NCI-H1105 (cell line): ENCODE data around the gene WASF3.
"Not testable (repeated sequence)": the region's sequence is repeated elsewhere in the genome, so short reads cannot be mapped to it uniquely, and the experiment has no call there.

Experiments used
- DNase-seq: peaks from one replicate; lab custom pipeline; 2025; lab: John Stamatoyannopoulos, UW

The WASF3 gene

GRCh38 chr13:26635634-26636033 is 78.2 kb downstream of the WASF3 start:
- DNase-seq, result not testable (repeated sequence)

- DNase-seq, result not testable (repeated sequence)
These were observed 78.6 kb downstream of the WASF3 start for GRCh38 chr13:26636073-26636472.

- no peak for DNase-seq
These were observed 89.1 kb downstream of the WASF3 start for GRCh38 chr13:26646603-26647002.

GRCh38 chr13:26651234-26651633 is 93.8 kb downstream of the WASF3 start:
- no peak for DNase-seq

- no peak for DNase-seq
These were observed 95.8 kb downstream of the WASF3 start for GRCh38 chr13:26653310-26653709.

- DNase-seq, result no peak
These were observed 96.4 kb downstream of the WASF3 start for GRCh38 chr13:26653842-26654241.

- DNase-seq, result no peak
These were observed 99.4 kb downstream of the WASF3 start for GRCh38 chr13:26656919-26657318.

- no peak for DNase-seq
These were observed 101.2 kb downstream of the WASF3 start for GRCh38 chr13:26658448-26659385.

- DNase-seq, result no peak
These were observed 102.7 kb downstream of the WASF3 start for GRCh38 chr13:26660185-26660584.

- DNase-seq, result no peak
These were observed 103.3 kb downstream of the WASF3 start for GRCh38 chr13:26660766-26661165.

- peak; percentile 48 for DNase-seq
These were observed 106.3 kb downstream of the WASF3 start for GRCh38 chr13:26663791-26664190.

- DNase-seq, result no peak
These were observed 106.8 kb downstream of the WASF3 start for GRCh38 chr13:26664286-26664685.

GRCh38 chr13:26664876-26665275 is 107.4 kb downstream of the WASF3 start:
- no peak for DNase-seq

- DNase-seq, result no peak
These were observed 111.1 kb downstream of the WASF3 start for GRCh38 chr13:26668357-26669146.

GRCh38 chr13:26673890-26674289 is 116.4 kb downstream of the WASF3 start:
- no peak for DNase-seq

GRCh38 chr13:26677156-26677555 is 119.7 kb downstream of the WASF3 start:
- DNase-seq, result no peak

GRCh38 chr13:26678330-26678729 is 120.8 kb downstream of the WASF3 start:
- no peak for DNase-seq

- no peak for DNase-seq
These were observed 121.3 kb downstream of the WASF3 start for GRCh38 chr13:26678796-26679195.

GRCh38 chr13:26679411-26680122 is 122.1 kb downstream of the WASF3 start:
- DNase-seq, result no peak

- DNase-seq, result no peak
These were observed 122.6 kb downstream of the WASF3 start for GRCh38 chr13:26680123-26680450.

GRCh38 chr13:26680572-26680971 is 123.1 kb downstream of the WASF3 start:
- no peak for DNase-seq

GRCh38 chr13:26681036-26681435 is 123.6 kb downstream of the WASF3 start:
- DNase-seq, result no peak
